RWPE2 (cell line): ENCODE measurements around the gene CCDC186.

Source experiments
- ATAC-seq: fragments of 200-7000 bp; cut with Tn5 transposase; 3 replicates; pipeline ENCODE4 v1.9.1; 2021; ENCODE audit warnings: low read depth
- DNase-seq: peaks from one replicate; pipeline ENCODE4 v3.0.0-alpha.2; 2020; ENCODE audit warnings: low spot score
- H3K27ac ChIP-seq: fragments of 450-650 bp; 2 replicates; pipeline ENCODE4 v1.5.1; 2017; ENCODE audit warnings: mild to moderate bottlenecking; ENCODE audit not compliant: poor library complexity, severe bottlenecking
- H3K27me3 ChIP-seq: fragments of 250-450 bp; sonication (Bioruptor Pico); 2 replicates; pipeline ENCODE4 v1.5.1; 2021; ENCODE audit warnings: mild to moderate bottlenecking, moderate library complexity; ENCODE audit not compliant: insufficient read depth, poor library complexity, severe bottlenecking
- H3K36me3 ChIP-seq: fragments of 250-450 bp; sonication (Bioruptor Pico); 2 replicates; pipeline ENCODE4 v1.5.1; 2020; ENCODE audit warnings: low read depth, mild to moderate bottlenecking, moderate library complexity
- H3K4me1 ChIP-seq: fragments of 250-450 bp; sonication (Bioruptor Pico); 2 replicates; pipeline ENCODE4 v1.5.1; 2021; ENCODE audit warnings: mild to moderate bottlenecking, moderate library complexity; ENCODE audit not compliant: insufficient read depth, poor library complexity, severe bottlenecking
- H3K4me3 ChIP-seq: fragments of 250-450 bp; sonication (Bioruptor Pico); 2 replicates; pipeline ENCODE4 v1.5.1; 2021; ENCODE audit warnings: mild to moderate bottlenecking, moderate library complexity; ENCODE audit not compliant: severe bottlenecking
- H3K9me3 ChIP-seq: fragments of 250-450 bp; sonication (Bioruptor Pico); 2 replicates; pipeline ENCODE4 v1.5.1; 2021; ENCODE audit warnings: mild to moderate bottlenecking, moderate library complexity; ENCODE audit not compliant: severe bottlenecking
- TF ChIP-seq, protein P1 (sequence below): fragments of 450-650 bp; IDR thresholded peaks from one replicate; pipeline ENCODE4 v1.5.1; 2017; ENCODE audit warnings: mild to moderate bottlenecking, moderate library complexity; ENCODE audit not compliant: poor library complexity, severe bottlenecking

Gene CCDC186

DNA sequence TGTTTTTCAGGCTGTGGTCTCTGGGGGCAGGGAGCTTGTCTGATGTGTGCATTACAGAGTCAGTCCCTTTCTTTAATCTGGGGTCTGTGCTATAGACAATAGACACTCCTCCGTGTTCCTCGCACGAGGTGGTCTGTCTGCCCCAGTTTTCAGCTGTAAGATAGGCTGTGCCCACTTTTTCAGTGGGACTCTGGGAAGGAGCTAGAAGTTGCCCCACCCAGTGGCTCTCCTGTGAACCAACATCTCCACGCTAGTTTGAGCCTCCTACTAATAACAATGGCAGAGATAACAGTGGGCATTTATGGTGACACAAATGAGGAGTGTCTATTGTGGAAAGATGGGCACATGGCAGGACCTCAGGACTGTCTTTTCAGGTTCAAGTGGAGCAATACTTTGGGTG is 86.3 kb downstream of the CCDC186 start:
- Histone ChIP-seq H3K9me3 (no peaks in the 10 kb centered on the region), H3K27me3 (no peaks in the 10 kb centered on the region), H3K27ac (no peak overlapping the region), H3K4me3 (no peak overlapping the region), H3K4me1 (no peaks in the 10 kb centered on the region), H3K36me3 (no peaks in the 10 kb centered on the region)
- TF ChIP-seq, protein P1, sequence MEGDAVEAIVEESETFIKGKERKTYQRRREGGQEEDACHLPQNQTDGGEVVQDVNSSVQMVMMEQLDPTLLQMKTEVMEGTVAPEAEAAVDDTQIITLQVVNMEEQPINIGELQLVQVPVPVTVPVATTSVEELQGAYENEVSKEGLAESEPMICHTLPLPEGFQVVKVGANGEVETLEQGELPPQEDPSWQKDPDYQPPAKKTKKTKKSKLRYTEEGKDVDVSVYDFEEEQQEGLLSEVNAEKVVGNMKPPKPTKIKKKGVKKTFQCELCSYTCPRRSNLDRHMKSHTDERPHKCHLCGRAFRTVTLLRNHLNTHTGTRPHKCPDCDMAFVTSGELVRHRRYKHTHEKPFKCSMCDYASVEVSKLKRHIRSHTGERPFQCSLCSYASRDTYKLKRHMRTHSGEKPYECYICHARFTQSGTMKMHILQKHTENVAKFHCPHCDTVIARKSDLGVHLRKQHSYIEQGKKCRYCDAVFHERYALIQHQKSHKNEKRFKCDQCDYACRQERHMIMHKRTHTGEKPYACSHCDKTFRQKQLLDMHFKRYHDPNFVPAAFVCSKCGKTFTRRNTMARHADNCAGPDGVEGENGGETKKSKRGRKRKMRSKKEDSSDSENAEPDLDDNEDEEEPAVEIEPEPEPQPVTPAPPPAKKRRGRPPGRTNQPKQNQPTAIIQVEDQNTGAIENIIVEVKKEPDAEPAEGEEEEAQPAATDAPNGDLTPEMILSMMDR: no peak
- ATAC-seq: no peak
- DNase-seq: no peak

DNA sequence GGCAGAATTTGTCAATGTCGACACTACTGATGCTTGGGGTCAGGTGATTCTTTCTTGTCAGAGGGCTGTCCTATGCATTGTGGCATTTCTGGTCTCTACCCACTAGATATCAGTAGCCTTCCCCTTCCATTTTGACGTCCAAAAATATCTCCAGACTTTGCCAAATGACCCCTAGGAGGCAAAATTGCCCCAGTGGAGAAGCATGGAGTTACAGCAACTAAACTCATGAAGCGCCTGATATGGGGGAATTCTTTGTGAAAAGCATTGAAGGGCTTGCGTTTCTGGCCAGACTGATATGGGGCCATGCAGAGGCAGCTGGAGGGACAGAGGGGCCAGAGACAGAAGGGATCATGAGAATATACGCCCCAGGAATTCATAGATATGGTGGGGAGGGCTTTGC is 86.7 kb downstream of the CCDC186 start:
- no peak for DNase-seq
- no peak overlapping the region for H3K27ac ChIP-seq
- H3K4me3 ChIP-seq: no peak overlapping the region
- no peaks in the 10 kb centered on the region for H3K9me3 ChIP-seq
- H3K27me3 ChIP-seq: no peaks in the 10 kb centered on the region
- H3K4me1 ChIP-seq: no peaks in the 10 kb centered on the region
- TF ChIP-seq, protein P1: no peak
- H3K36me3 ChIP-seq: no peaks in the 10 kb centered on the region
- ATAC-seq: no peak

- Histone ChIP-seq H3K4me1 (peaks cover 4% of the 10 kb centered on the region), H3K36me3 (no peaks in the 10 kb centered on the region), H3K9me3 (no peaks in the 10 kb centered on the region), H3K4me3 (no peak overlapping the region), H3K27ac (no peak overlapping the region), H3K27me3 (no peaks in the 10 kb centered on the region)
- TF ChIP-seq, protein P1: no peak
- DNase-seq (no peak), ATAC-seq (no peak)
Measured at GRCh38 chr10:114084215-114084614, 89.8 kb downstream of the CCDC186 start.

GRCh38 chr10:114083040-114083439 is 91.0 kb downstream of the CCDC186 start:
- Histone ChIP-seq H3K27ac (no peak overlapping the region), H3K27me3 (no peaks in the 10 kb centered on the region), H3K4me1 (peaks cover 4% of the 10 kb centered on the region), H3K4me3 (no peak overlapping the region), H3K9me3 (no peaks in the 10 kb centered on the region), H3K36me3 (no peaks in the 10 kb centered on the region)
- DNase-seq (no peak), ATAC-seq (no peak)
- TF ChIP-seq, protein P1: no peak

DNA sequence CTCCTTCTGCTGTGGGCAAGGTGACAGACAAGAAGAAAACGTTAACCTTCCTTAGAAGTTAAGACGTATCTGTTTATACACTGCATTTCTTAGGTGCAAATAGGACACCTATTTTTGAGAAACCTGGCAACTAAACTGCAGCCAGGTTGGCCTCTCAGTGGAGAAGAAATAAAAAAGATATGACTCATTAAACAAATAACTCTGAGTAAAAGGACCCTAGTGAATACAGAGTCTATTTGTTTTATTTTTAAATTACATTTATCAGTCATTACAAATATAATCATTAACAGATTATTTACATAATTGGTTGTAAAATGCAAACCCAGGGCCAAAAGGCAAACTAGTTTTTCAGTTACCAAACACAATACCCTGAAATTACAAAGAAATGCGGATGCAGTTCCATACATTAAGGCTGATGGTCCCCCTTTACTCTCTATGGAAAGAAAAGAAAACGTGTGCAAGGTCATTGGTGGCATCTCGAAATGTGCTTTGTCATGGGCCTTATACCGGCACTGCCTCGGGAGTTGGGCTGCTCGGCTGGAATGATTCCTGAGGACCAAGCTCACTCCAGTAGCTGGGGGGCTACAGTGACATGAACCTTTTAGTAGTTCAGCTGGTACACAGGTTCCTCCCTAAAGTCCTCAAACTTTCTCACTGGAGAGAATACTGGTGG is 92.0 kb downstream of the CCDC186 start:
- no peak overlapping the region for H3K4me3 ChIP-seq
- no peaks in the 10 kb centered on the region for H3K27me3 ChIP-seq
- TF ChIP-seq, protein P1: no peak
- H3K9me3 ChIP-seq: no peaks in the 10 kb centered on the region
- DNase-seq (no peak), ATAC-seq (peak; percentile 67)
- no peaks in the 10 kb centered on the region for H3K36me3 ChIP-seq
- no peak overlapping the region for H3K27ac ChIP-seq
- peaks cover 4% of the 10 kb centered on the region for H3K4me1 ChIP-seq
